GM19193 (cell line): ENCODE data around the gene ANKRD44.

Experiments used
- POLR2A ChIP-seq: IDR thresholded peaks from 4 replicates; pipeline ENCODE4 v1.6.1; 2011; ENCODE audit not compliant: insufficient read depth, insufficient read length; ENCODE audit errors: extremely low read depth

The ANKRD44 gene

DNA sequence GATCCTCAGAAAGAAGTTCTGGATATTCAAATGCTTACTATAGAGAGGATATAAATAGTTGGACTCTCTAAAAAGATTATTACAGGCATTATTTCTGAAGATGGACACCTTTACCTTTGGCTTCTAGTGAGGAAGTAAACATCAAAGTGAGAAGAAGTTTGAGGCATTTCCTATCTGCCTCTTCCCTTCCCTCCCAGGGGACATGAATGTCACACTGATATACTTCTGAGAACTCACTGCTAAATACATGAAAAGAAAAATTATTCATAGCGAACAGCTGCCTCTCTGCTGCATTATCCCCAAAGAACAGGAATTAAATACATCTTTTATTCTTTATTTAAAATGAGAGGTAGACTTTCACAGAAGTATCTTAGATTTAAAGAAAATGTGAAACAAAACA lies 320.5 kb downstream of the ANKRD44 start:
- TF ChIP-seq POLR2A: no peak

DNA sequence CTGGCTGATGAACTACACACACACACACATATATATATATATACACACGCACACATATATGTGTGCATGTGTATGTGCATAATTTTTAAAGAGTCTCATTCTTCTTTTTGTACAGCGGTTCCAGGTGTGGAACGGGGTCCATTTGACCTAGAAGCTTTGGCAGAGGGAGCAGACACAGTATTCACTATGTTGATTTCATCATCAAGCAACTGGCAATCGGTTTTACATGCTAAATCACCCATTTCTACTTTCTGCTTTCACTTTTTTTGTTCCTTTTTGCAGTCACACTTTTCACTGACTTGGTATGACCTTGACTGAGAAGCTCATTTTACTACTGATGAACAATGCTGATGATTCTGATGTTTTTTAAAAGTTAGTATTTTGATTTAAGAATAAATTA lies 321.1 kb downstream of the ANKRD44 start:
- no peak for TF ChIP-seq POLR2A

DNA sequence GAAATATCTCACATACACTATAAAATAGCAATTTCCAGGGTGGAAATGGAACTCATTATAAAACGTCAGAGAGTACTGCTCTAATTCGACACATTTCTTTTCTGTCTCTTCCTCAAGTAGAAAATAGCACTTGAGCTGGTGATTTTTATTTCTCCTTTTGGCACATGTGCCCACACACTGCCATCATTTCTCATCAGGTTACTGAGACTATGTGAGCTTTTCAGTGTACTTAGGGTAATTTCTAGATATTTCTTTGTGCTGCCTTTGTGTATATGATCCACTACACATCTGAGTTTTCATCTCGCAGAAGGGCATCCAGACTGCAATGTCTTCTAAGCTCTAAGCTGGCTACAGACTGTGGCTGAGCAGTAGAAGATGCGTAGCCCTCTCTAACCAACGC lies 321.9 kb downstream of the ANKRD44 start:
- no peak for TF ChIP-seq POLR2A

DNA sequence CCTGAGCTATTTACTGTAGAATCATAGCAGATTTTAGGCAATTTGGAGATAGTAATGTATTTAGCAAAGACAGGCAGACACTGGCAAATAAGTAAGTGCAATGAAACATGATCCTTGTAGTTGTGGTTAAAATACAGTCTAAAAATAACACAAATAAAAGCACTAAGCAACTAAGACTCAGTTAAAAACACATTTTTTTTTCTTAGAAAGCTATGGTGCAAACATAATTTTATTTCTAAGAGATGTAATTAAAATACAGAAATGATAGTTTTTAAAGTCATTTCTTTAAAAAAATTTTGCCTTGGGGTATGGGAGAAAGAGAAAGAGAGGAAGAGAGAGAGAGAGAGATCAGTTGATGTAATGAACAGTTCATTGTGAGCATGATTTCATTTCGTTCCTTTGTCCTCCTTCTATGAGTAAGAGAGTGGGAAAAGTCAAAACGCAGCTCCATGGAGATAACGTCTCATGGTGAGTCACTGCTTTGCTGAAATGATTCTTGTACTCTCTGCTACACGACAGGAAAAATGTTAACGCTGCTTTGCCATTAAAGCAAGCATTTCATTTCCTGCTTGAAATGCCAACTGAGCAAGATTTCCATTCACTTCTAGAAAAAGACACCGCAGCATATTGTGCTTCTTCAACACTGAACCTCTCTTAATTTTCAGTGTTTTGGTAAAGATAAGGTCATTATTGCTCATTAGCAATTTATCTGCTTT lies 322.8 kb downstream of the ANKRD44 start:
- no peak for TF ChIP-seq POLR2A

DNA sequence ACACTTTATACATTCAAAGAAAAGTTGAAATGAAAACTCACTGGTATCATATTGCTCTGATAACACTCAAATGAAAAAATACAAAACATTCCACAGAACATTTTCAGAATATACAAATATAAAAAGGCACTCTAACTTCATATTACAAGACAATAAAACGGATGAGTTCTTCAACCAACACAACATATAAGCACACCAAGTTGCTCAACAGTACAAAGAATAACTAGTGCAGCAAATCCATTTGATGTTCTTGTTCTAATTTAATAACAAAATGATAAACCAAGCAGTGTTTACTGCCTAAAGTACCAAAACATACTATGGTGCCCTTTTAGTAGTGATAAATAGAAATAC lies 323.3 kb downstream of the ANKRD44 start:
- no peak for TF ChIP-seq POLR2A

DNA sequence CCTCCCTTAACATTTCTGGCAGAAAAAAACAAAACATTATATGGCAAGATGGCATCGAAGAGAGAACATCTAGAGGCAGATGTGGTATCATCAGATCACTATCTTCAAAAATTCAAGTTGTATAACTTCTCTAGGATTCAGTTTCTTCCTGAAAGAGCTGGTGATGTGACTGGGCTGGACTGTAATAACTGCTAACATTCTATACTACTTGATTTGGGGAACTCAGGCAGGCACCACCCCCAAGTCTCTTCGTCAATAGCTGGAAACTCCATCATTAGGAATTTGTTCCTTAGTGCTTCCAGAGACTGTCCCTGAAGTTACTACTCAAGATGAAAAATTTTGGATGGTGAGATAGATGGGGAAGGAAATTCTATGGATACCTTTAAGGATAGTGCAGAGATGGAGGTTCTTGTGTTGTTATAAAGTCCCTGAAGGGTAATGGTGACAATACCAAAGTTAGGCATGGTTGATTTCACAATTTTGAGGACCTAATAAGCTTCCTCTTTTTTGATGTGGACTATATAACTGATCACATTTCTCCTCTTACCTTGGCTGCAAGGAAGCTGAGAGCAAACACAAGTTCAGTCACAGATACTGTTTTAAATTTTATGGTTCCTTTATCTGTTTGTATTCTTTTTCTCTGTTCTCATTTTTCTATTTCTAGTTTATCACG lies 324.9 kb downstream of the ANKRD44 start:
- no peak for TF ChIP-seq POLR2A

DNA sequence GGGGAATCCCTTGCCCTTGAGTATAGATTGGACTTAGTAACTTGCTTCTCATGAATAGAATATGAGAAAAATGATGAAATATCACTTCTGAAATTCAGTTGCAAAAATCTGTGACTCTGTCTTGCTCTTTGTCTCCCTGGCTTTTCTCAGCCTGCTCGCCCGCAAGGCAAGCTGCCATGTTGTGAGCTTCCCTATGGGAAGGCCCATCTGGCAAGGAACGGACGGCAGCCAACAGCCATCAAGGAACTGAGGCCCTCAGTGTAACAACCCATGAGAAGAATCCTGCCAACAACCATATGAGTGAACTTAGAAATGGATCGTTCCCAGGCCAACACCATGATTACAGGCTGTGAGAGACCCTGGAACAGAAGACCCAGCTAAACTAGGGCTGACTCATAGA lies 325.7 kb downstream of the ANKRD44 start:
- TF ChIP-seq POLR2A: no peak

DNA sequence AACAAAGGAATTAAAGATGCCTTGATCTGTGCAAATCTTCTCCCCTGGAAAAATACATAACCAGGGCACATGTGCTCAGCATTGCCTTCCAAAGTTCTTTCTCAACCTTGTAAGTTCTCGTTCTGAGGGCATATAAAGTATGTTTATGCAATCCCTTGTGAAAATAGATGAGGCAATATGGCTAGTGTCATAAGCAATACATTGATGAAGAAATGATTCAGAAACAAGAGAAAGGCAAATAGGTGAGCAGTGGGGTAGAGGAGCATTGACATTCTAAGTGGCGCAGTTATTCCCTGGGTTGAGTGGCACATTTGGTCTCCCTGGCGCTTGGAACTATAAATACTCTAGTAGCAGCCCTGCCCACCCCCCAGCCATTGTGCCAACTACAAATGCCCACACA lies 326.6 kb downstream of the ANKRD44 start:
- no peak for TF ChIP-seq POLR2A

DNA sequence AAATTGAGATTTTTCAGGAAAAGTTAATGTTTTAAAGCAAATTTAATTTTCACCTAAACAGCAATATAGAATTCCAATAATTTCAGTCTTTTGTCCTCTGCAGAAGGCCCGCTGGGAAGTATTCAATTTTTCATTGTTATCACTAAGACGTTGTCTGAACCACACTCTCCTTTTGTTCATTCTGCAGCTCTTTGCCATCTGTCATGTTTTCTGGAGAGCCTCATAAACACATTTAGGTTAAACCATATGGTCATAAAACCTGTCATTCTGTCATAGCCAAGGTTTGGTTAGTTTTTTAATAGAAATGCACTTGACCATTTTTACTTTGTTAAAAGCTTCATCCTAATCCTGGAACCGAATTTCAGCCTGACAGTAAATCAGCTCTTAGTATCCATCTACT lies 330.1 kb downstream of the ANKRD44 start:
- TF ChIP-seq POLR2A: no peak

DNA sequence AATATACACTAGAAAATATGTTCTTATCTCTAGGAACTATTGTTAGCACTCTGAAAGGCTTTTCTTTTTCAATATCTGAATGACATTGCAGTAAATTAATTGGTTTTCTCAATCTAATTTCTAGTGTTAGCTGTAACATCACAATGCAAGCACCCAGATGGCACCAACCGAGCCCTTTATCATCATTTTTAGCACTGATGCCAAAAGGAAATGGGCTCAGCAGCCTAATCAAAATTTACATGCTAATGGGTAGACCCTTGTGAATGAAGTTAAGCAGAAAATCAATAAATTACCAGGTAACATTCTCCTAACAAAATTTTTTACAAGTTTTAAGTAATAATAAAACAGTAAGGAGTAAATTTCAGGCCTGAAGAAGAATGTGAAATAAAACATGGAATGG lies 330.6 kb downstream of the ANKRD44 start:
- no peak for TF ChIP-seq POLR2A

DNA sequence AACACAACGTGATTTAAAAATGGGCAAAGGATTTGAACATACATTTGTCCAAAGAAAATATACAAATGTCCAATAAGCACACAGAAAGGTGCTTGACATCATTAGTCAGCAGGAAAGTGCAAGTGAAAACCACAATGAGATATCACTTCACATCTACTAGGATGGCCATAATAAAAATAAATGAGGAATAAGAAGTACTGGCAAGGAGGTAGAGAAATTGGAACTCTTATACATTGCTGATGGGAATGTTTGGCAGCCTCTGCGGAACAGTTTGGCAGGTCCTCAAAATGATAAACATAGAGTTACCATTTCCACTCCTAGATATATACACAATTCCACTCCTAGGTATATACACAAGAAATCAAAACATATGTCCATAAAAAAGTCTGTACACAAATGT lies 333.1 kb downstream of the ANKRD44 start:
- no peak for TF ChIP-seq POLR2A

DNA sequence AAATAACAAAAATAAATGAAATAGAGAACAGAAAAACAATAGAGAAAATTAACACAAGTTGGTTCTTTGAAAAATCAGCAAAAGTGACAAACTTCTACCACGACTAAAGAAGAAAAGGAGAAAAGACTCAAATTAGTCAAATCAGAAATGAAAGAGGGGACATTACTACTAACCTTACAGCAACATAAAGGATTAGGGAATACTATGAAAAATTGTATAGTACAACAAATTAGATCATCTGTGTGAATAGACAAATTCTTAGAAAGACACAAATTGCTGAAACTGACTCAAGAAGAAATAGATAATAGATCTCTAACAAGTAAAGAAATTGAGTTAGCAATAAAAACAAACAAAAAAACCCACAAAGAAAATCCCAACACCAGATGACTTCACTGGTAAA lies 335.6 kb downstream of the ANKRD44 start:
- TF ChIP-seq POLR2A: no peak

DNA sequence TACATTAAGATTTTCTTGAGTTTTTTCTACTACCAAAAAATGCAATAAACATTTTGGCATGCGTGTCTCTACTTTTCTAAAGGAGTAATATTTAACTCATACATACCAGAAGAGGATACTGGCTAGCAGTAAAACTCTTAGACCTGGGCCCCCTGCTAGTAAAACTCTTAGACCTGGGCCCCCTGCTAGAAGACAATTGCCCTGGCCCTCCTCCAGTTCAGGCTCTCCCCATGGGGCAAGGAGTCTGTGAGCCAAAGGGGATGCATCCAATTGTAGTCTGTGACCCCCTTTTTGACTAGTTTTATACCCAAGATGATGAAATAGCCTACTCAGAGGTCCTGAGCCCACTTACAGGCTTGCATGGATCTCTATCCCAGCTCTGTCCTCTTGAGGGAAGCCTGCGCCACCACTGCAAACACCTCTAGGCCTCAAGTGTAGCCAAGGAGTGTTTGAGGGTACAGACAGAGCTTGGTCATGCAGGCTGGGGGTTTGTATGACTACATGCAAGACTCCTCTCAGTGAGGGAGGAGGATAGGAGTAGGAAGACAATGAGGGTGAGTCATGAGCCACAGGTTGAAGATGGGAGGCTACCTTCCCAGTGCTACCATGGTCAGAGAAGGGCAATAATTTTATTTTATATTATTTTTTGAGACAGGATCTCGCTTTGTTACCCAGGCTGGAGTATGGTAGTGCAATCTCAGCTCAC lies 338.9 kb downstream of the ANKRD44 start:
- TF ChIP-seq POLR2A: no peak

DNA sequence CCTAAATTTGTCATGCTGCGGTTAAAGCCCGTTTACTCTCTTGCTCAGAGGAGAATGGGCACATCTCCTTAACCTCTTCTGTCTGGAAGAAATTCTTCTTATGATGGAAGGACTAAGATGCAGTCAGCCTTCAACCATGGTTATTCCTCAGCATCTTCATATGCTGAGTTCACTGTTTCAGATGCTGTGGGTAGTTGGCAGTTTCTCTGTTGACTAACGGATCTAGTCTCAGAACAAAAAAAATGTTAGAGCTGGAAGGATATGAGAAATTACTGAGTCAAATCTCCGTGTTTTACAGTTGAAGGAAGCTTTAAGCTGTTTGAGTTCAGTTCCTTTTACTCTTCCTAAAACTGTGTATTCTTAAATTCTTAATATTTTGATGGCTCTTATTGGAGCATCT lies 340.5 kb downstream of the ANKRD44 start:
- TF ChIP-seq POLR2A: no peak

DNA sequence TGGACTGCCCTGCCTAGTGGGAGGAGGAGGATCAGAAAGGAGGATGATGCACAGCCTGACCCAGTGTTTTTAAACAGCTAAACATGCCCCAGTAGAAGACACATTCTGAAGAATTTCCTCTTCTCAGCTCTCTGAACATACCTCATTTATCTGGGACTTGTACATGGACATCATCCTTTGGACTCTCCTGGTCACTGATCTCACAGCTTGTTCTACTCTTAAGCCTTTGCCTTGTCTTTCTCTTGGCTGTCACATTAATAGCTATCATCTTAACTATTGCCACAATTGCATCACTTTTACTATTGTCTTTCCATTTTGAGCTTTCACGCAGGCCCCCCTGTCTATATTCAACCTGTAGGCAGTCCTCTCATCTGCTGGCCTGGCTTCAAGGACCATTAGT lies 342.1 kb downstream of the ANKRD44 start:
- no peak for TF ChIP-seq POLR2A

DNA sequence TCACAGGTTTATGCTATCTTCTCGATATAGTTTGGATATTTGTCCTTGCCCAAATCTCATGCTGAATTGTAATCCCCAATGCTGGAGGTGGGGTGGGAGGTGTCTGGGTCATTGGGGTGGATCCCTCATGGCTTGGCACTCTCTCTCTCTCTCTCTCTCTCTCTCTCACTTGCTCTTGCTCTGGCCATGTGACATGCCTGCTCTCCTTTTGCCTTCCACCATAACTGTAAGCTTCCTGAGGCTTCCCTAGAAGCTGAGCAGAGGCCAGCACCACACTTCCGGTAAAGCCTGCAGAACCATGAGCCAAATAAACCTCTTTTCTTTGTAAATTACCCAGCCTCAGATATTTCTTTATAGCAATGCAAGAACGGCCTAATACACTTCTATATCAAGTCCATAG lies 342.8 kb downstream of the ANKRD44 start:
- TF ChIP-seq POLR2A: no peak
